ENCODE results near the gene AFTPH. TPM values are rescaled to one million over a fixed set of nuclear protein-coding genes. Genes with fewer than 3 reads are reported as not detected.

AFTPH gene
- total RNA-seq, 1 donor from 2014 or later = 13.3 TPM

GRCh38 chr2:64565949-64566710 is 42.0 kb downstream of the AFTPH start:
- no peak overlapping the region for H3K4me3 Mint-ChIP-seq (ENCODE audit: unreplicated experiment)

GRCh38 chr2:64567473-64567872 is 43.3 kb downstream of the AFTPH start:
- no peak for DNase-seq
- no peak overlapping the region for H3K4me3 Mint-ChIP-seq (ENCODE audit: unreplicated experiment)
- no peak overlapping the region for H3K27ac Mint-ChIP-seq (ENCODE audit: unreplicated experiment)
- no peaks in the 10 kb centered on the region for H3K36me3 Mint-ChIP-seq (ENCODE audit: unreplicated experiment)
- TF ChIP-seq CTCF (IDR thresholded peaks at IDR 0.05; ENCODE audit: partially characterized antibody, unreplicated experiment) = no peak
- no peaks in the 10 kb centered on the region for H3K4me1 Mint-ChIP-seq (ENCODE audit: low read depth, unreplicated experiment)
- no peaks in the 10 kb centered on the region for H3K27me3 Mint-ChIP-seq (ENCODE audit: unreplicated experiment)
- H3K9me3 Mint-ChIP-seq (ENCODE audit: unreplicated experiment) = no peaks in the 10 kb centered on the region

More at GRCh38 chr2:64565949-64566710, 42.0 kb downstream of the AFTPH start:
- DNase-seq = no peak
- Mint-ChIP-seq H3K4me1 (ENCODE audit: low read depth, unreplicated experiment) (no peaks in the 10 kb centered on the region), H3K36me3 (ENCODE audit: unreplicated experiment) (no peaks in the 10 kb centered on the region), H3K9me3 (ENCODE audit: unreplicated experiment) (no peaks in the 10 kb centered on the region), H3K27ac (ENCODE audit: unreplicated experiment) (no peak overlapping the region), H3K27me3 (ENCODE audit: unreplicated experiment) (no peaks in the 10 kb centered on the region)
- TF ChIP-seq CTCF (IDR thresholded peaks at IDR 0.05; ENCODE audit: partially characterized antibody, unreplicated experiment) = no peak

GRCh38 chr2:64568836-64569235 is 44.7 kb downstream of the AFTPH start:
- no peak overlapping the region for H3K27ac Mint-ChIP-seq (ENCODE audit: unreplicated experiment)
- H3K4me1 Mint-ChIP-seq (ENCODE audit: low read depth, unreplicated experiment) = no peaks in the 10 kb centered on the region
- no peaks in the 10 kb centered on the region for H3K9me3 Mint-ChIP-seq (ENCODE audit: unreplicated experiment)
- no peaks in the 10 kb centered on the region for H3K36me3 Mint-ChIP-seq (ENCODE audit: unreplicated experiment)
- no peak overlapping the region for H3K4me3 Mint-ChIP-seq (ENCODE audit: unreplicated experiment)
- TF ChIP-seq CTCF (IDR thresholded peaks at IDR 0.05; ENCODE audit: partially characterized antibody, unreplicated experiment) = no peak
- DNase-seq = no peak
- H3K27me3 Mint-ChIP-seq (ENCODE audit: unreplicated experiment) = no peaks in the 10 kb centered on the region

GRCh38 chr2:64574871-64575270 is 50.7 kb downstream of the AFTPH start:
- Mint-ChIP-seq H3K4me1 (ENCODE audit: low read depth, unreplicated experiment) (no peaks in the 10 kb centered on the region), H3K4me3 (ENCODE audit: unreplicated experiment) (no peak overlapping the region), H3K36me3 (ENCODE audit: unreplicated experiment) (no peaks in the 10 kb centered on the region), H3K27ac (ENCODE audit: unreplicated experiment) (no peak overlapping the region), H3K27me3 (ENCODE audit: unreplicated experiment) (no peaks in the 10 kb centered on the region), H3K9me3 (ENCODE audit: unreplicated experiment) (peaks cover 2% of the 10 kb centered on the region)
- no peak for TF ChIP-seq CTCF (IDR thresholded peaks at IDR 0.05; ENCODE audit: partially characterized antibody, unreplicated experiment)
- no peak for DNase-seq

DNA sequence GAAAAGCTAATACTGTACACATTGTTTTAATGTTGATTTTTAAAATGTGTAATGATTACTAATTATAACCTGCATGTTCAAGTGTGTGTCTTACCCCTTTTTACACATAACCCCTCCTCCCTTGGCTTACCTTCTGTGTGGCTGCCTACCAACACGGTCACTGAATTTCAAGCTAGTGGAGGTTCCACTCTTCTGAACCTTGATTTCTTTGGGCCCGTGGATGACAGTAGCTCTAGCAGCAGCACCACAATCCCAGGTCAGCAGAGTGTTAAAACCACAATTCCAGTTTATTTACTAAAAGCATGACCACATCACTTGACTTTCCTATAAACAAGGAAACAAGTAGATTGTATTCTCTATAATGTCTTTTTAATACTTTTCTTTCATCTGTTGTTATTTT is 56.9 kb downstream of the AFTPH start:
- H3K9me3 Mint-ChIP-seq (ENCODE audit: unreplicated experiment) = no peaks in the 10 kb centered on the region
- no peaks in the 10 kb centered on the region for H3K4me1 Mint-ChIP-seq (ENCODE audit: low read depth, unreplicated experiment)
- H3K36me3 Mint-ChIP-seq (ENCODE audit: unreplicated experiment) = no peaks in the 10 kb centered on the region
- DNase-seq = no peak
- H3K27me3 Mint-ChIP-seq (ENCODE audit: unreplicated experiment) = no peaks in the 10 kb centered on the region
- H3K4me3 Mint-ChIP-seq (ENCODE audit: unreplicated experiment) = no peak overlapping the region
- no peak overlapping the region for H3K27ac Mint-ChIP-seq (ENCODE audit: unreplicated experiment)
- no peak for TF ChIP-seq CTCF (IDR thresholded peaks at IDR 0.05; ENCODE audit: partially characterized antibody, unreplicated experiment)

Measured in glutamatergic neuron (in vitro differentiated cells).